Tibial artery (tissue), 4 donors: Measurements from ENCODE around the gene TBC1D9.

Source experiments
- DNase-seq, 2 donors: peaks; one replicate each; pipeline ENCODE4 v3.0.0-alpha.2; 2019
- H3K27ac ChIP-seq, 2 donors: fragments of 200-600 bp; sonication (generic) in 1 of 2; 1 replicate in 1 of 2; 2 replicates in 1 of 2; pipeline ENCODE4 v1.5.1; 2018 to 2019; ENCODE audit warnings: mild to moderate bottlenecking in 1 of 2
- H3K27me3 ChIP-seq, 2 donors: fragments of 200-600 bp; sonication (generic) in 1 of 2; one replicate each; pipeline versions ENCODE4 v1.5.1 to v1.6.0; 2016 to 2019
- H3K36me3 ChIP-seq, 3 donors: fragments of 200-600 bp; sonication (generic) in 2 of 3; one replicate each; pipeline ENCODE4 v1.5.1; 2016 to 2019; ENCODE audit warnings: mild to moderate bottlenecking in 2 of 3
- H3K4me1 ChIP-seq, 4 donors: fragments of 200-600 bp; sonication (generic) in 2 of 4; 1 replicate in 3 of 4; 2 replicates in 1 of 4; pipeline ENCODE4 v1.5.1; 2016 to 2019
- H3K4me3 ChIP-seq, 2 donors: fragments of 200-600 bp; sonication (generic) in 1 of 2; 1 replicate in 1 of 2; 2 replicates in 1 of 2; pipeline ENCODE4 v1.5.1; 2018 to 2019; ENCODE audit warnings: mild to moderate bottlenecking in 2 of 2
- H3K9me3 ChIP-seq, 3 donors: fragments of 200-600 bp; sonication (generic) in 1 of 3; one replicate each; pipeline ENCODE4 v1.5.1; 2016 to 2019
- intact Hi-C: fragments of 100-400 bp; cut with DNase I; formaldehyde crosslinking; loops from one replicate; pipeline ENCODE4 v1.15.0; 2023; ENCODE audit warnings: low total_unique reads
- TF ChIP-seq, protein P1 (sequence below), 2 experiments: fragments of 200-600 bp in 1 of 2; fragments of 450-650 bp in 1 of 2; IDR thresholded peaks; one replicate each; pipeline ENCODE4 v1.5.1; 2017 to 2019; ENCODE audit warnings: antibody characterized with exemption in 2 of 2, mild to moderate bottlenecking in 1 of 2, moderate library complexity in 1 of 2

TBC1D9 gene

DNA sequence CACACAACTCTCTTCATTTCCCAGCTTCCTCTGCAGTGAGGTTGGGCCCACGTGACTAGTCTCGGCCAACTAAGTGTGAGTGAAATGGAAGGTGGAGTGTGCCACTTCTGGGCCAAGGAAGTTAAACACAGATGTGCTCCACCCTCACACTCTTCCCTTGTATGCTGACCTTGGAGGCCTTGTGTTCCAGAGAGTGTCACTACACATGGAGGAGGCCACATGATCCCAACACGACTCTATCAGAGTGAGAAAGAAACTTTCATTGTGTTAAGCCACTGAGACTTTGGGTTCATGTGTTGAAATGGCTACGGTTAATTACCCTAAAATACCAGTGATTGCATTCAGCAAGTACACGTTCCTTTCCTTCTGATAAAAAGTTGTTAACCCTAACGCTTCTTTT is 55.1 kb downstream of the TBC1D9 start:
- intact Hi-C loops = no loop called here
- H3K4me3 ChIP-seq = no peak overlapping the region
- TF ChIP-seq, protein P1, sequence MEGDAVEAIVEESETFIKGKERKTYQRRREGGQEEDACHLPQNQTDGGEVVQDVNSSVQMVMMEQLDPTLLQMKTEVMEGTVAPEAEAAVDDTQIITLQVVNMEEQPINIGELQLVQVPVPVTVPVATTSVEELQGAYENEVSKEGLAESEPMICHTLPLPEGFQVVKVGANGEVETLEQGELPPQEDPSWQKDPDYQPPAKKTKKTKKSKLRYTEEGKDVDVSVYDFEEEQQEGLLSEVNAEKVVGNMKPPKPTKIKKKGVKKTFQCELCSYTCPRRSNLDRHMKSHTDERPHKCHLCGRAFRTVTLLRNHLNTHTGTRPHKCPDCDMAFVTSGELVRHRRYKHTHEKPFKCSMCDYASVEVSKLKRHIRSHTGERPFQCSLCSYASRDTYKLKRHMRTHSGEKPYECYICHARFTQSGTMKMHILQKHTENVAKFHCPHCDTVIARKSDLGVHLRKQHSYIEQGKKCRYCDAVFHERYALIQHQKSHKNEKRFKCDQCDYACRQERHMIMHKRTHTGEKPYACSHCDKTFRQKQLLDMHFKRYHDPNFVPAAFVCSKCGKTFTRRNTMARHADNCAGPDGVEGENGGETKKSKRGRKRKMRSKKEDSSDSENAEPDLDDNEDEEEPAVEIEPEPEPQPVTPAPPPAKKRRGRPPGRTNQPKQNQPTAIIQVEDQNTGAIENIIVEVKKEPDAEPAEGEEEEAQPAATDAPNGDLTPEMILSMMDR (IDR thresholded peaks at IDR 0.05) = no peak
- peaks cover 0 to 29% (median 15%) of the 10 kb centered on the region in 4 donors for H3K4me1 ChIP-seq
- peaks cover 0 to 29% (median 8%) of the 10 kb centered on the region in 3 donors for H3K36me3 ChIP-seq
- DNase-seq = no peak
- no peaks in the 10 kb centered on the region for H3K9me3 ChIP-seq
- H3K27me3 ChIP-seq = no peaks in the 10 kb centered on the region
- no peak overlapping the region for H3K27ac ChIP-seq

GRCh38 chr4:140697709-140698560 is 58.2 kb downstream of the TBC1D9 start:
- H3K27me3 ChIP-seq = no peaks in the 10 kb centered on the region
- no peak overlapping the region for H3K27ac ChIP-seq
- H3K36me3 ChIP-seq = peaks cover 0 to 29% (median 8%) of the 10 kb centered on the region in 3 donors
- H3K9me3 ChIP-seq = no peaks in the 10 kb centered on the region
- H3K4me1 ChIP-seq = peaks cover 0 to 13% (median 6%) of the 10 kb centered on the region in 4 donors
- TF ChIP-seq, protein P1 (IDR thresholded peaks at IDR 0.05) = no peak
- H3K4me3 ChIP-seq = no peak overlapping the region
- no peak for DNase-seq
- intact Hi-C loops = no loop called here

DNA sequence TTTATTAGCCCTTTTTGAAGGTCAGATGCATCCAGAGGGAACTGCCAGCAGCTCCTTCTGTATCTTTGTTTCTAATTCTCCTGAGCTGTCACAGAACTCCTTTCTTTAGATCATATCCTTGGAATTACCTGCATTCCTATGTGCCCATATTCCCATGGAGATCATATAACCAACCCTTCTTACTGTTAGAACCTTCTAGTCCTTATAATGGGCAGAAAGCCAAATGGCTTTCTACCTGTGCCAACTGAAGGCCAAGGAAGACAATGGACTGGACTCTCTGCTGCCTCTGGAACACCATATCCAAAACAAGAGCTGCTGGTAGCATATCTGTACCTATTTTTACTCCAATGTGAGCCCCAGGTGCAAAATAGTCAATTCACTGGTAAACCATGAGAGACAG is 60.7 kb downstream of the TBC1D9 start:
- H3K4me3 ChIP-seq = no peak overlapping the region

DNA sequence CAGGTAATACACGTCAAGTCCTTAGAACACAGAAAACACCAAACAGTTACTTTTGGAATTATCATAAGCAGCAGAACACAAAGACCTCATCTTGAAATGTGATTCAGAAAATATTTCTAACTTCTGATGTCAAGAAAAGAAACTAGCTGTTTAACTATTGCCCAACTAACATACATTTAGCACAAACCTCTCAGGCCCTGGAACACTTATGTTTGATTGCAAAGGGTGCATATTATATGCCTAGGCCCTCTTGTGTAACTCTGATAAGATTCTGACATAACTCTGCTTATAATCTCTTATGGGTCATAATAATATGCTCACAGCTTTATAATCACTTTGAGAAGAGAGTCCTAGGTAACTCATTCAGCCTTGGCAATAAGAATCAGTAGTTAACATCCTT is 62.6 kb downstream of the TBC1D9 start:
- DNase-seq = no peak
- TF ChIP-seq, protein P1 (IDR thresholded peaks at IDR 0.05) = no peak
- Histone ChIP-seq H3K9me3 (no peaks in the 10 kb centered on the region), H3K27me3 (no peaks in the 10 kb centered on the region), H3K27ac (no peak overlapping the region), H3K4me3 (no peak overlapping the region), H3K36me3 (peaks cover 0 to 7% (median 4%) of the 10 kb centered on the region in 3 donors), H3K4me1 (peaks cover 0 to 18% (median 0%) of the 10 kb centered on the region in 4 donors)
- intact Hi-C loops = no loop called here

More for the DNA sequence above, 60.7 kb downstream of the TBC1D9 start:
- Histone ChIP-seq H3K9me3 (no peaks in the 10 kb centered on the region), H3K4me1 (peaks cover 0 to 9% (median 0%) of the 10 kb centered on the region in 4 donors), H3K27ac (no peak overlapping the region), H3K36me3 (peaks cover 0 to 18% (median 4%) of the 10 kb centered on the region in 3 donors), H3K27me3 (no peaks in the 10 kb centered on the region)
- intact Hi-C loops = no loop called here
- TF ChIP-seq, protein P1 (IDR thresholded peaks at IDR 0.05) = no peak
- DNase-seq = no peak

- DNase-seq = no peak
- no peak overlapping the region for H3K4me3 ChIP-seq
- H3K27me3 ChIP-seq = no peaks in the 10 kb centered on the region
- no peaks in the 10 kb centered on the region for H3K9me3 ChIP-seq
- H3K36me3 ChIP-seq = no peaks in the 10 kb centered on the region
- intact Hi-C loops = no loop called here
- H3K4me1 ChIP-seq = peaks cover 0 to 18% (median 0%) of the 10 kb centered on the region in 4 donors
- no peak overlapping the region for H3K27ac ChIP-seq
- TF ChIP-seq, protein P1 (IDR thresholded peaks at IDR 0.05) = no peak
These were observed 64.8 kb downstream of the TBC1D9 start for GRCh38 chr4:140691369-140691768.
